ENCODE results near the gene WASL.
"Not testable (repeated sequence)": the region's sequence is repeated elsewhere in the genome, so short reads cannot be mapped to it uniquely, and the experiment has no call there.

Gene WASL

DNA sequence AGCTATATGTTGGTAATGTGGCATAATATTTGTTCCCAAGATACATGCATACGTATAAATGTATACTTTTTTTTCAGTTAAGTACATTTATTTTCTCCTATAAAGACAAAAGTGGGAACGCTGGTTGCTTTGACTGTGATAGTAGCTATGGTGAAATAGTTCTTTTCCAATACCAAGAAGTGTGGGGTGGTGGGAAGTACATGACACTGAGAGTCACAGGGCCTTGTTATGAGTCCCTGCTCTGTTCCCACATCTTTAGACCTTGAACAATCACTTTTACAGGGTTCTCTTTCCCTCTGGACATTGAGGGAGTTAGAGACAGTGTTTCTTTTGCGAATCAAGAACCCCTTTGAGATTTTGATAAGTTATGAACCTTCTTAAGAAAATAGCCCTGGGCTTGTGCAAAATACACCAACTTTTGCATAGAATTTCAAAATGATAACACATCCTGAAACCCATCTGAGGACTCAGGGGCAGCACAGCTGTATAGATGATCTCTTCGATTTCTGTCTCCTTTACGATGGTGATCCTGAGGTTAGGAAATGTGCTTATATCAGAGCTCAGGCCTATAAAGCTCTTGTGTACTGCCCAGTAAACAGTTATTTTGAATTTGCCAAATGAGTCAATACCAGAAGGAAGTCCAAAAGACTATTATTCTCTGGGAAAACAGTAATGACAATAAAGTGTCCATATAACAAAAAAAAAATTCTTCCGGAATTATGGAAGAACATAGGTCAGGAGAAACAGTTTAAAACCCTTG is 92.1 kb downstream of the WASL start:
- no peak for FAIRE-seq

DNA sequence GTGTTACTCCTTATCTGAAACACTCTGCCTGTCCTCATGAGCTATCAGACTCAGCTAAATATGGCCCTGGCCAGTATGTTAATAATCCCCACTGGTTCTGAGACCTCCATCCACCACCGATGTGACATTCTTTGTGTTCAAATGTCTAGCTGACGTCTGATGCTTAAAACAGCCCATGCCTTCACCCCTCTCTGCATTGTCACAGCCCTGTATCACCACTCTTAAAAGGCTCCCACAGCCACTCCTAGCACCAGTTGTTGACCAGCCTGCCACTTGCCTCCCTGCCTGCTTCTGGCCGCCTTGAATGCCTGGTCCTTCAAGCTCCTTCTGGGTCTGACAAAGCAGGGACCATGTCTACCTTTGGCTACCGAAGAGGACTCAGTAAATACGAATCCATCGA is 93.2 kb downstream of the WASL start, which contains the start of gene LMOD2:
TSS of gene LMOD2 (plus strand) at position 253 of the 400 bp plus-strand sequence. CDS start at position 351, 98 bp downstream.
- FAIRE-seq, result no peak

DNA sequence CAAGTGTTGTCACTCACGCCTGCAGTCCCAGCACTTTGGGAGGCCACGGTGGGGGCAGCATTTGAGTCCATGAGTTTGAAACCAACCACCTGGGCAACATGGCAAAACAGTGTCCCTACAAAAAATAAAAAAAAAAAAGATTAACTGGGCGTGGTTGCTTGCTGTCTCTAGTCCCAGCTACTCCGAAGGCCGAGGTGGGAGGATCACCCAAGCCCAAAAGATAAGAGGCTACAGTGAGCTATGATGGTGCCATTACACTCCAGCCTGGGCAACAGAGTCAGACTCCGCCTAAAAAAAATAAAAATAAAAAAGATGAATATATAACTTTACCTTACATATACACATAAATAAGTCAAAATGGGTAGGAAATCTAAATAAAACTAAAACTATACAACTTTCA is 95.6 kb downstream of the WASL start:
- FAIRE-seq, result no peak

DNA sequence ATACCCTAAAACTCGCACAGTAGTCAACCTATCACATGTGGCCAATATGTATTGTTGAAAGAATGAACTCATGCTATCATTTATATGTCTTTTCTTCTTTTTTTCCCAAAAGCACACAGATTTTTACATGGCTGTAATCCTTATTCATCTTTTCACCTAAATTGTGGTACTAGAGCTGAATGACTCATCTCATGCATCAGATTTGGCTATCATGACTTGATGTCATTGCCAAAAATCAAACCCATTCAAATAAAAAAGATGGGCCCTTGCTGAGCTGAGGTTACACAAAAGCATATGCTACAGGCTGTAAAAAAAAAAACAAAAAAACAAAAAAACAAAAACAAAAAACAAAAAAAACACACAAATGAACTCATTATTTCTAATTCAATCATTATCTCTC is 96.4 kb downstream of the WASL start:
- FAIRE-seq, result no peak

DNA sequence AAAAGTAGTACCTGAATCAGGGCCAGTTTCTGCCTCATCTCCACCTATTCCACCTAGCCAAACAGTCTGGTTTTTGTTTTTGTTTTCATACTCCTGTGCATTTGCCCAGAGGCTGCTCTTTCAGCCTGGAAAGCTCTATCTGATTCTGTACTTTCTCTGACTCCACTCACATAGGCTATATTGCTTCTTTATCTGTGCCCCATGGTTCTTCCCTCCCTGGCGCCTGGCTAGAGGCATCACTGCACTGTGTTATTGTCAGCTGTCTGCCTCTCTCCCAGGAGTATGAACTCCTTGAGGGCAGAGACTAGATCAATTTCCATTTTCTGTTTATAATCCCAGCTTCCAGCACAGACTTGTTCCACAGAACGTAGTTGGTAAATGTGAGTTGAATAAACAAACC is 98.2 kb downstream of the WASL start:
- no peak for FAIRE-seq

DNA sequence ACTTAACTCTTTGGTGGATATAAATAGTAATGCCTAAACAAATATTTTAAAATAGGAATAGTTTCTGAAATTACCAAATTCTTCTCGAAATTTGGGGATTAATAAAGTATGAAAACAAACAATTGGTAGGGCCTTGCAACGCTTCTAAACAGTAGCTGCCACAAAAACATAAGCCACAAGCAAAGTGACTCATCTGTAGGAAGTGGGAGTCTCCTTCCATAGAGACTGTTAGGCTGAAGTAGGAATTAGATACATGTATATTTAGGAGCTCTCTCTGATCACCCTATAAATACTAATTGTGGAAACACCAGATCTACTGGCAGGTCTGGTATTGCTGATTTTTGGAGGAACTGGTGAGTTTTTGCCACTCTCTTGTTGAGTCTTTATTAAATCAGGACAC is 98.8 kb downstream of the WASL start:
- no peak for FAIRE-seq

DNA sequence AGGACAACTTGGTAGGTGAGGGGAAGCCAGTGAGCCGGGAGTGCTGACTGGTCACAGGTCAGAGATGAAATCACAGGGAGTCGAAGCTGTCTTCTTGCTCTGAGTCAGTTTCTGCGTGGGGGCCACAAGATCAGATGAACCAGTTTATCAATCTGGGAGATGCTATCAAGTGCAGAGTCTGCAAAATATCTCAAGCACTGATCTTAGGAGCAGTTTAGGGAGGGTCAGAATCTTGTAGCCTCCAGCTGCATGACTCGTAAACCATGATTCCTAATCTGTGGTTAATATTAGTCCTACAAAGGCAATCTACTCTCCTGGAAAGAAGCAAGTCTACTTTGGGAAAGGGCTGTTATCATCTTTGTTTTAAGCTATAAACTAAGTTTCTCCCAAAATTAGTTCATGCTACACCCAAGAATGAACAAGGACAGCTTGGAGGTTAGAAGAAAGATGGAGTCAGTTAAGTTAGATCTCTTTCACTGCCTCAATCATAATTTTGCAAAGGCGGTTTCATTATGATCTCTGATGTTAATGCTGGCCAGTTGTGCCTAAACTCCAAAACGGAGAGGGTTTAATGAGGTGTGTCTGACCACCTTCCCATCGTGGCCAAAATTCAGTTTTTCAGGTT is 101.6 kb downstream of the WASL start:
- FAIRE-seq, result no peak

DNA sequence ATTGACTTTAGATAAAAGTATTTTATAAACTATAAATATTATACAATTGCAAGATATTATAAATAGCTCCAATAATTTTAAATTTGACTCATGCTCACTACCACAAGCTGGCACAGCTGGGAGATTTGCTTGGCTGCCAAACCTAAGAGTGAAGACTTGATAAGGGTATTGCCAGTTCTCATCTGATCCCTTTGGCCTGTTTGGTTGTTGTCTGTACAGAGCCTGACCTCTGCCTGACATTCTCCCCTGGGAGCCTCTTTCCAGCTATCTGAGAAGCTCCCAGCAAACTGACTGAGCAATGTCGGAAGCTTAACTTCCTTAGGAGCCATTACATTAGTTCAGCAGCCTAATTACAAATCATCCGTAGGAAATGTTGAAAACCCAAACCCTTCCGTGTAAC is 103.3 kb downstream of the WASL start:
- FAIRE-seq, result no peak

GRCh38 chr7:123643495-123644441 is 105.0 kb downstream of the WASL start:
- FAIRE-seq, result no peak

- FAIRE-seq, result no peak
Observed at GRCh38 chr7:123641901-123642300, 106.9 kb downstream of the WASL start.

- no peak for FAIRE-seq
Observed at GRCh38 chr7:123640583-123640982, 108.2 kb downstream of the WASL start.

DNA sequence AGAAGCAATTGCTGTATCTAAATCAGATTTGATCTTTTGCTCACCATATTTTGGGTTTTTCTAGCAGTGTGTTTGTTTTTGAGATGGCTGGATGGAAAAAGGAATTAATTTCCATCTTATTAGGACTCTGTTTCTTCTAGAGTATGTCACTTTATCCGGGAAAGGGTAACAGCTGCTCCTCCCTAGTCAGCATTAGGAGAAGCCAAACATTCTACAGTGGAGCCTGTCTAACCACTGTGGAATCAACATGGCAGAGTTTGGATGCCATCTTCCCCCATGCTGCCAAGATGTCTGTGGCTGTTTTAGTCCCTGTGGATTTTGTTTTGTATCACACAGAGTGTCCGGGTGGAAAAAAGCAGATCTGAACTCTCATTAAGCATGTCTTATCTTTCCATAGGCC is 109.2 kb downstream of the WASL start:
- FAIRE-seq, result no peak

- FAIRE-seq, result no peak
Observed at GRCh38 chr7:123637878-123638277, 110.9 kb downstream of the WASL start.

DNA sequence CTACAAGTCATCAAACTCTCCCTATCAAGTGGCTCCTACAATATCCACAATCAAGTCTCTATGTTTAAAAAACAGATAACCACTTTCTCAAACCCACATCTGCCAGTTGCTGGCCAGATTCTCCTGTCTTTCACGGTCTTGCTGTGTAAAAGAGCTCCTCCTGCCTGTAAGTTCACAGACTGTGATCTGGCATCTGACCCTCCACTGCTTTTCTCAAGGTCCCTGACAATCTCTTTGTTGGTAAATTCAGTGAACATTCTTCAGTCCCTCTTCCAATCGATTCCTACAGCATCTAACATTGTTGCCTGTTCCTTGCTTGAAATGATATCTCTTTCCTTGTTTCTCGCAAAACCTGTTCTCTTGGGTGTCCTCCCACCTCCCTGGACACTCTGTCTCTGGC is 111.6 kb downstream of the WASL start:
- FAIRE-seq, result no peak

- FAIRE-seq, result peak; percentile 96
Observed at GRCh38 chr7:123635551-123636359, 113.0 kb downstream of the WASL start.

GRCh38 chr7:123634011-123634573 is 114.7 kb downstream of the WASL start:
- FAIRE-seq, result not testable (repeated sequence)

GRCh38 chr7:123633553-123633952 is 115.2 kb downstream of the WASL start:
- FAIRE-seq, result no peak

- FAIRE-seq, result no peak
Observed at GRCh38 chr7:123632808-123633207, 116.0 kb downstream of the WASL start.

Measured in A204.1 (cell line).